ENCODE measurements around the gene MTA2.

MTA2 gene

DNA sequence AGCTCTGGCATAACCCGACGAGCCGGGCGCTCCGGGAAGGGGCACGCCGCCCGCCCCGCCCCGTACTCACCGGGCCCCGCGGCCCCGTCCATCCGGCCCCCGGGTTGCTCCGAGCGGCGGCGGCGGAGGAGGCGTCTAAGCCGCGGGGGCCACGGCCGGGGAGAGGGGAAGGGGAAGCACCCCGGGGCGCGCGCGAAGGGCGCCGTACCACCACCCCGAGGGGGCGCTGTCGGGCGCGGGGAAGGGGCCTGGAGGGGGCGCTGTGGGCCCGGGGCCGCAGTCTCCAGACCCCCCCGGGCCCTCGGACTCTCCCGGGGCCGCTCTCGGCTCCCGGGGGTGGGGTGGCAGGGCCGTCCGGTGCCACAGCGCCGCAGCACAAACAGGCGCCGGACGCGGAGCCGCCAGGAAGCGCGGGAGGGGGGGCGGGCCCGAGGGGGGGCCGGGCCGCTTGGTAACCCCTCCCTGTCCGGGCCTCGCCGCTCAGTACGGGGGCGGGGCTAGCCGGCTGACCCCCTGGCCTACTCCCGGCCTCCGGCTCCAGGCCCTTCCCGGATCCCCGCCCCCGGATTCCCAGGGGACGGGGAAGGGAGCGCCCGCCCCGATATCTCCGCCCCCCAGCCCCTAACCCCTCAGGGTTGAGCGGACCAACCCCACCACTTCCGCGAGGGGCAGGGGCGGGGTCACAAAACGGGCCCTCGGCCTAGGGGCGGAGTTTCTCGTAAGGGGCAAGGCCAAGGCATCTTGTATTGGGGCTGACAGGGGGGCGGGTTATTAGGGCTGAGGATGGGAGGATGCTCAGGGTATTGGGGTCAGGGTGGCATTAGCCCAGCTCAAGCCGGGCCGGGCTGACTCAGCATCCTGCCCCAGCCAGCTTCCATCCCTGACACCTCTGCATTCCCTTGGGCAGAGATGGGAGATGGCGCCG is 11.0 kb upstream of the MTA2 start, which contains the start of the genes EML3 and ROM1:
TSS of gene EML3 (minus strand) at position 410 of the 925 bp plus-strand sequence. CDS start at position 92, 318 bp downstream.
TSS of gene ROM1 (plus strand) at position 892 of the 925 bp plus-strand sequence. CDS start at position 917, 25 bp downstream.
- DNase-seq (ENCODE audit: low read depth in 2 of 2, low spot score in 1 of 2), result peak; percentile 72 to 84

DNA sequence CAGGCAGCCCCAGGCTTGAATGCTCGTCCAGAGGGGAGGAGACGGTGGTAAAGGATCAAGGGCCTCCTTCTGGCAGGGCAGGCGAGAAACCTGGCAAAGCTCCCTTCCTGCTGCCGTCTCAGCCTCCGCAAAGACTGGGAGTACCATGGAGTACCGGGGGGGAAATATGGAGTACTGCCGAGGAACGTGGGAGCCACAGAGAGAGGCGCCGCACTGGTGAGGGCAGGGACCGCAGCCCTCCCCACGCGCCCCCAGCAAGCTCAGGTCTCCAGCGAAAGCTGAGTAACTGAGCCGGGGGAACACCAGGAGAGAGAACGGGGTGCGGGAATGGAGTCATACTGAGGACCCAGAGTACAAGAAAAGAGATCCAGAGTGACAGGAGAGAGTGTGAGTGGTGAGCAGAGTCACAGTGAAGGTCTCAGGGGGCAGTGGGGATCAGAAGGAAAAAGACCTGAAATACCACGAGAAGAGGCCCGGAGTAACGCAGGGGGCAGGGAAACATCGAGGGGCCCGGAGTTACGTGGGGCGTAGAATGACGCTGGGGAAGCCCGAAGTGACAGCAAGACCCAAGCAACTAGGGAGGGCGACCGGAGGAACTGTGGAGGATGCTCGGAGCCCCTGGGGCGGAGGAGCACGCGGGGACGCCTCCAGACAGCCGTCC is 10.2 kb upstream of the MTA2 start:
- DNase-seq (ENCODE audit: low read depth in 2 of 2, low spot score in 1 of 2), result peak in 1 of 2 donors; percentile 16

DNA sequence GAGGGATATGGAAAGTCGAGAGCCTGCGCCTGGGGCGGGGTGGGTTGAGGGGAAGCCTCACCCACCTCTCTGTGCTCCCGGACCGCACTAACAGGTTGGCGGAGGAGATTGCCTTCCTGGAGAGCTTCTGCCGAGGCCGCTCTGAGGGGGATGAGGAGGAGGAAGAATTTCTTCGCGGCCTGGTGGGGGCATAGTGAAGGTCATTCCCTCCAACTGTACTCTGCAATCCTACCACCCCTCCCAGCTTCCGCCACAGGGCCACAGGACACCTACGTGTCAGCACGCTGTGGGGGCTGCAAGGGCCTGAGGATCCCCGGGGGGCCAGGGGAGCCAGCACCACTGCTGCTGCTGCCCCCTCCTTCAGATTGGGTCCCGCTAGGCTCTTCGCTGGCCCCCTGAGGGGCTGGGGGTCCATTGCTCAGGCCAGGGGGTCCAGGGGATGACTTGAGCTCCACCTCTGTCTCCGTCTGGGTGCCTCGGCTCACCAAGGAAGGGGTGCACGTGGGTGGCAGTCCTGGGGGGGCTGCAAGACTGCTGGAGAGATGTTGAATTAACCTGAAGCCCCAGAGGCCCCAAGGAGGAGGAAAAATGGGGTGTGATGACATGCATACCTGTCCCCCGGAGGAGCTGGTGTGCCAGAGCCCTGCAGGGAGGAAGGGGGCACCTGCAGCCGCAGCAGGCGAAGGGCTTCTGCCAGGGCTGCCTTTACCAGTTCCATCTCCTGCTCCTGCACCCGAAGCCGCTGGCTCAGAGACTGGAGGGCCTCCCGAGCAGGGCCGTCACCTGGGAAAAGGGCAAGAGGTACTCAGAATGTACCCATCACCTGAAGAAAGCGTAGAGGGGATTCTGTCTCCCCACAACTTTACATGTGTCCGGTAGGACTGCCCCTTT is 9.4 kb upstream of the MTA2 start:
- no peak for DNase-seq (ENCODE audit: low read depth in 2 of 2, low spot score in 1 of 2)

DNA sequence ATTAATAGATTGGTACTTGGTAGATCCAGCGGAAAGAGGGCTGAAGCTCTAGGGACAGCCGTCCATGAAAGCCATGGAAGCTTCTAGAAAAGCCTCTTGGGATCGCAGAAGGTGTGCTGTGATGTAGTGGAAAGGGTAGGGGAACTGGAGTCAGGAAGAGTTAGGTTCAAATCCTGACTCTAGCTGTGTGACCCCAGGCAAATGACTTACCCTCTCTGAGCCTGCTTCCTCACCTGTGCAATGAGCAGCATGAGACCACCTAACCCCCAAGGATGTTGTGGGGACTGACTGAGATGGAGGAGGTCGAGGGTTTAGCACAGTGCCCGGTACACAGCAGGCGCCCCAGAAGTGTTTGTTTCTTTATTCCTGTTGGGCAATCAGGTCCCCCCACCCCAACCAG is 8.7 kb upstream of the MTA2 start:
- no peak for DNase-seq (ENCODE audit: low read depth in 2 of 2, low spot score in 1 of 2)

DNA sequence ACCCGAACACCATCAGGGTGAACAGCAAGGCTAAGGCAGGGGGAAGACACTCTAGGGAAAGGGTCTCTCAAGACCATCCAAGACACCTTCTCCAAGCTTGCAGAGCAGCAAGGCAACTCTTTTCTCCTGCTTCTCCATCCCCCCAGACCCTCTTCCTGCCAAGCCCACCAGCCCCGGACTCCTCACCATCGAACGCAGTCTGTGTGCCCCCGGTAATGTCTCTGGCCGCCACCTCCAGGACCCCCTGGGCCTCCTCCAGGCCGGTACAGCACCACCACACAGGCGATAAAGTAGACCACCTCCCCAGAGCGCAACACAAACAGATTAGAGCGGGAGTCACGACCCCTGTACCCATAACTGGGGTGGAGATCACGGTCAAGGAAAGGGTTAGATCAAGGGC is 7.1 kb upstream of the MTA2 start:
- DNase-seq (ENCODE audit: low read depth in 2 of 2, low spot score in 1 of 2), result no peak

DNA sequence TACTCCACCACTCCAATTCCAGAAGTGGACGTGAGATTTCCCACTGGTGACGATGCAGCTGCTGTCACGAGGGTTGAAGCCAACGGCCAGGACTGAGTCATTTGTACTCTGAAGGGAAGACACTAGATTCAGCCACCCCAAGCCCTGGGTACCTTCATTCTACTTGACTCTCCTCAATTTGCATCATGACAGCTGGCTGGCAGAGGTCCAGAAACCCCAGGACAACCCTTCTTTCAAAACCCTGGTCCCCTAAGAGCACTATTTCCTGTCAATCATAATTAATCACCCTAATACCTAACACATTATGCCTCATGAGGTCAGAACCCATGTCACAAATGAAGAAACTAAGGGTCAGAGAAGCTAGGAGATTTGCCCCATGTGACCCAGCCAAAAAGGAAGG is 6.0 kb upstream of the MTA2 start:
- DNase-seq (ENCODE audit: low read depth in 2 of 2, low spot score in 1 of 2), result no peak

DNA sequence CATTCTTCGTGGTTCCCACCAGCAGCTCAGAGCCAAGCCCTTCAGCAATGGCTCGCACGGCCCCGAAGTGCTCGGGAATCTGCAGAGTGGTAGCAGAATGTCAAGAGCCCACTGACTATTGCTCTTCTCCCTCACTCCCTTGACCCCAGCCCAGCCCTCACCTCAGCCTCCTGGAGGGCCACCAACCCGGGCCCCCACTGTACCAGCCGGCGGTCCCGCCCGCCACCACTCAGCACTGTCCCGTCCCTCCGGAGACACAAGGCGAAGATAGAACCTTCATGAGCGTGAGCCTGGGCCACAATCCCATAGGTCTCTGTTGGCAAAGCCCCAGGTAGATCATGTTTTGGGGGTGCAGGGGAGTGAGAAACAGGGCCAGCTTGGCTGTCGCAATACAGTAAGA is 4.2 kb upstream of the MTA2 start:
- no peak for DNase-seq (ENCODE audit: low read depth in 2 of 2, low spot score in 1 of 2)

DNA sequence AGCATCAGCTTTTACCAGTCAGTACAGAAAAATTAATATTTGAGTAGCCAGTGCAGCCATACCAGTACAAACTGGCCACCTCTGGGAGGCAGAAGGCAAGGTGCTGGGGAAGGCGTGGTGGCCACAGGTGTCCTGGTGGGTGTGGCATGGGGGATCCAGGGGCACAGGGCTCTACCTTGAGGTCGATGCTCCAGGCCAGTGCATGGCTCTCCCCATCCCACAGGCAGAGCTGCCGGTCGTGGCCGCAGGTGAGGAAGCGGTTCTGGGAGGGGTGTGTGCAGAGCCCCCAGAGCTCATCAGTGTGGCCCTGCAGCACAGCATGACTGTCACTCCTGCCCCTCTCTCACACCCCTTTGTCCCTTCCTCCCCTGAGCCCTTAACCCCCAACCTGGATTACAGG is 3.8 kb upstream of the MTA2 start:
- DNase-seq (ENCODE audit: low read depth in 2 of 2, low spot score in 1 of 2), result no peak

DNA sequence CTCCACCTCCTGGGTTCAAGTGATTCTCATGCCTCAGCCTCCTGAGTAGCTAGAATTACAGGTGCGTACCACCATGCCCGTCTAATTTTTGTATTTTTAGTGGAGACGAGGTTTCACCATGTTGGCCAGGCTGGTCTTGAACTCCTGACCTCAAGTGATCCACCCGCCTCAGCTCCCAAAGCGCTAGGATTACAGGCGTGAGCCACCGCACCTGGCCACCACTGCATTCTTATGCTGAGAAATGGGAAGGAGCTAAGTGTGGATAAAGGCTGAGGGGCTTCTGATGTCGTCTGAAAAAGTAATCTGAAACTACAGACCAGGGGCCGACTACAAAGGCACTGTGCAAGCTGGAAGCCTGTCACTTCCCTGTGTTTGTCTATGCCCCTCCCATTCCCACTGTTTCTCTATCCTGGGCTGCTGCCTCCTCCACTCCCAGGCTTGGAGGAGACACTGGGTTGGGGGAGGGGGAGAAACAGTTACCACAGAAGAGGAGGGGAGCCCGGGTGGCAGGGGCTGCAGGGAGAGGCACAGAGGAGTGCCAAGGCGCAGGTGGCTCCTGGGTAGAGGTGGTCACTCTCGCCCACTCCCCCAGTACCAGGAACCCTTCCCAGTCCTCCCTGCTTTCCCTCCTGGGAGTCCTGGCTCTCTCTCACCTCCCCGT is 2.9 kb upstream of the MTA2 start:
- DNase-seq (ENCODE audit: low read depth in 2 of 2, low spot score in 1 of 2), result no peak

DNA sequence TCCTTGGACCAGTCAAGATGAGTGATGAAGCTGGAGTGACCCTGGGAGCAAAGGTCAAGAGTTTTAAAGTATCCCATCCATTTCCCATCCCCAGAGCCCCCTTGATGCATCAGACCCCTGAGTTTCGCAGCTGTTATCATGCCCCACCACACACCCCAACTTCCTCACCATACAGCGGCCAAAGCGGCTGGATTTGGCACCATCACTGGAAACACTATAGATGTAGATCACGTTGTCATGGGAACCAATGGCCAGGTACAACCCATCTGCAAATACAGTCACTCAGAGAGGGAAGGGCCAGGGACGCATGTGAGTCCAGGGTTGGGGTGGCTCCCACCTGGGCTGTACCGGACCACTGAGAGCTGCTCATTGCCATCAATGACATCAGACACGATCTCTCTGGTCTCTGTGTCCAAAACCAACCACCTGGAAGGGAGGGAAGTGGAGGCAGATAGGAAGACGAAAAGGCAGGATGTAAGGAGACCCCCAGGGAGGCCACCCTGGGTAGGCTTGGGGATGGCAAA is 2.2 kb upstream of the MTA2 start:
- no peak for DNase-seq (ENCODE audit: low read depth in 2 of 2, low spot score in 1 of 2)

DNA sequence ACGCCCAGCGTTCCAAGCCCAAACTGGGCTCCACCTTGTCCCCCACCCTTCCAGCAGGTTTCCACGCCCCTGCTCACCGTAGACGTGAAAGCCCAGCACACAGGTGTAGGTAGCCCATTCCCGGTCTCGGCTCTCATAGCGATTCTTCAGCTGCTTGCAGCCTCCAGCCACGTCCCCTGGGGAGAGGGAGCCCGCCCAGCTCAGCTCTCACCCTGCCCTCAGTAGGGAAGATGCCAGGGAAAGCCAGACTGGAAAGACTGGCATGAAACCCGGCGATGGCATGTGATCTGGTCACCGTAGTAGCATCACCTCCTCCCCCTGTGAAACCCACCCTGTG is 1.4 kb upstream of the MTA2 start:
- DNase-seq (ENCODE audit: low read depth in 2 of 2, low spot score in 1 of 2), result no peak

DNA sequence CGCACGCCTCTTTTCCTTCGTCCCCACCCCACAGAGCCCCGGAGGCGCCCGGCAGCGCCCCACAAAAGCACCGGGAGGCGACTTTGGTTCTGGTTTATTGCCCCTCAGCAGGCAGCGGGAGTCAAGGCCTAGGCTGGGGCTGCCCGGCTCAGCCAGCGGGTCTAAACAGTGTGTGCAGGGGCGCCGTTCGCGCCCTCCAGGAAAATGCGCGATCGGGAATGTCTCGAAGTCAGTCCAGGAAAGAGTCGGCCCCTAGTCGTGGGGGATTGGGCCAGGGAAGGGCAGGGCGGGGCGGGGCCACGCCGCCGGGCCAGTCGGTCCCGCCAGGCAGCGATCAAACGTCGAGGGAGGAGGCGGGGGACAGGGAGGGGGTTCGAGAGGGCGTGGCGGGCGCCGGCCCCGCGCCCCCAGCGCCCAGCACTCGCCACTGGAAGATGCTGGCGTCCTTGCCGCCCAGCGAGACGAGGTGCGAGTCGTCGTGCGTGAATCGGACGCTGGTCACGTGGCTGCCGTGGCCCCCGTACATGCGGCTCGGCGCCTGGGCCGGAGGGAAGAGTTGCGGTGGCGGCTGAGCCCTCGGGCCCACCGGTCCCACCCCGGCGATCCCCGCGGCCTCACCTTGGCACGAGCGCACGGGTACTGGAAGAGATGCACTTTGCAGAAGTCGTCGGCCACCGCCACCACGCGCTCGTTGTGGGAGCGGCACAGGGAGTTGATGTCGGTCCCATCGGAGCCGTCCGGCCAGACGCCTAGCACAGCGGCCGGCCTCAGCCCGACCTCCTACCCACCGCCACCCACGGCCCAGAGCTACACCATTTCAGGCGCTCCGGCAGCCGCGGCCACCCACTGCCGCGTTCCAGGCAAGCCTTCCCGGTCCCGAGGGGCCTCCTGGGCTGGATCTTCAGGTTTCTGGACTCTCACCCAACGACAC is 741 bp upstream of the MTA2 start:
- DNase-seq (ENCODE audit: low read depth in 2 of 2, low spot score in 1 of 2), result peak in 1 of 2 donors; percentile 9

DNA sequence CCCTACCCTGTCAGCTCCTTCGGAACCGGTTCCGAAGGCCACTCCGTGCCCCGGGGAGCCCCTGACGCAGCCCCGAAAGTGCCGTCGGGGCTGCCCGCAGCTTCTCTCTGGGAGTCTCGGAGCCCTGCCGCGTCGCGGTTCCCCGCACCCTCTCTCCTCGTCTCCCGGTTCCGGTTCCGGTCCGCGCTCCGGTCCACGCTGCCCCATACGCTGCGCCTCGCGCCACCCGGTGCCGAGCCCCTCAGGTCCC is 618 bp downstream of the MTA2 start:
- peak in 1 of 2 donors; percentile 9 for DNase-seq (ENCODE audit: low read depth in 2 of 2, low spot score in 1 of 2)

DNA sequence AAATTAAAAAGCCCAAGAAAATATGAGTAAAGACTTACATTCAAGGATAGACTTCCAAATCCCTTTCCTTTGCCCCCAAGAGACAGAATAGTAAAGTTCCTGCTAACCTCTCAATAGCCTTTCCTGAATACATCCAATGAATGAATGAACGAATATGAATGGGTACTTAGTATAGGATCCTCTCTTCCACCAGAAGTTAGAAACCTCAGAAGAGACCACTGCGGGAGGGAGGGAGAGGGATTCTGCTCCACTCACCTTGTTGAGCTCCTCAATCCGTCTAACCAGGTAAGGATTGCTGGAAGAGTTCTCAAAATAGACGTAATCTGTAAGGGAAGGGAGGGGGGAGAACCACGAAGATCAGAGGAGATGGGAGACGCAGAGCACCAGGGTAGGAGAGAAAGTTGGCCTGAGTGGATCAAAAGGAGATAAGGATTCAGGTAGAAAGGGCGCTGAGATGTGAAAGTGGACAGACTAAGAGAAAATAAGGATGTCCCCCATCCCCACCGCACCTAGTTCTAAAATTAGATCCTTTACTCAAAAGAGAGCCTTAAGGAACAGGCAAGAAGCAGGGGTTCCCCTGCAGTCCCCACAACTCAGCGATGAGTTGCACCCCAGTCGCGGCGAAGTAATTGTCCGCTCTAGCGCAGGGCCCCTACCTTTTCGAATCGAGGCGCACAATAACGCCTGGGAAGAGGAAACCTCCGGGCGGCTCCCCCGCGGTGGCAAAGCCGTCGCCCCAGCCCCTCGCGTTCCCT is 1.1 kb downstream of the MTA2 start:
- DNase-seq (ENCODE audit: low read depth in 2 of 2, low spot score in 1 of 2), result no peak

DNA sequence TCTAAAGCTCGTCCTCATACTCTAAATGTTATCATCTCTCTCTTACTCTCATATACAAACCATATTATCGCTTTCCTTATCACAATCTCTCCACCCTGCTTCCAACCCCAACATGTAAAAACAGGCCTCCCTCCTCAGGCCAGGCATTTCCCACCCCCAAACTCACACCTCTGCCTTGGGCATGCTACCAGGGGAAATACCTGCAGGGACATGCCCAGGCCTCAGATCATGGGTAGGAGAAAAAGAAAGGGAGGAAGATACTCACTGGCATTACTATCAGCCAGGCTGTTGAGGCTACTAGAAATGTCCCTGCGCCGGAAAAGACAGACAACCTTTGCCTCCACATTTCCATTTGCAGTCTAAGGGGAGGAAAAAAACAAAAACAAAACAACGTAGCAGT is 1.8 kb downstream of the MTA2 start:
- DNase-seq (ENCODE audit: low read depth in 2 of 2, low spot score in 1 of 2), result no peak

DNA sequence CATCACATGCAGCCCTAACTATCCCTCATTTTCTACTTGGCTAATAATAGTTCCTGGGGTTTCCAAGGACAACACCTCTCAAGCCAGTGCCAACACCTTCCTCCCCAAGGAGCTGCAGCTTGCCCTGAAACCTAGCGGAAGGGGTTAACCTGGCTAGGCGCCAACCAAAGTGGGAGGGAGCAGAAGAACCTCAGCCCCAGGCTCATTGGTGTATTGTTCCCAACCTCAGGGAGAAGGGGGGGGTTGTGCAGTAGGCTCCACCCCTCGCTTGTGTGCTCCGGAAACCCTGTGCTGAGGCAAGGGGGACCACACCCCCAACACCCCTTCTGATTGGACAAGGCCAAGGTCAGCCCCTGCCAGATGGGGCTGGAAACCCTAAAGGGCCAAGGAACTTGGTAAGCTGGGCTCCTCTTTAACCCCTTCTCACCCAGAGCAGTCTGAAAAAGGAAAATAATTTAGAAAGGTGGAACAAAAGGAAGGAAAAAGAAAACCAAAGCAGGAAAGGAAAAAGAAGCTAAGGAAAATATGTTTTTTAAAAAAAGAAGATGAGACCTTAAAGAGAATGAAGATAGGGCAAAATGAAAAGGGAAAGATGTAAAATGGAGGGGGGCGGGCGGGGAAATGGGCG is 2.5 kb downstream of the MTA2 start:
- DNase-seq (ENCODE audit: low read depth in 2 of 2, low spot score in 1 of 2), result peak; percentile 87 to 90

DNA sequence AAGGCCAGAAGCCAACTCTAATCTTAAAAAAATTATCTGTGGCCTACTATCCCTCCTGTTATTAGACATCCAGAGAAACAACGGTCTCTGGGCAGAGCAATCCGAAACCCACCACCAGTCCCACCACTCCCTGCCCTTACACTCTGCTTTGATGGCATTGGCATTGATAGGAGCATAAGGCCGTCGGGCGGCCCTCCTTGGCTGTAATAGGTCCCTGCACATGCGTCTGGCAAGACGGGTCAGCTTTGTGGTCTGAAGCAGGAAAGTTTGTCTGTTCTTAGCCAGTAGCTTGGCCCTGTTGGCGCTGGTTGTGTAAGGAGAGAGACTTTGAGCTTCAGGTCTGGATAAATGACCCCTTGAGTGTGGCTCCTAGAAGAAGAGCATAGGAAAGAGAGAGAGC is 6.5 kb downstream of the MTA2 start:
- DNase-seq (ENCODE audit: low read depth in 2 of 2, low spot score in 1 of 2), result no peak

DNA sequence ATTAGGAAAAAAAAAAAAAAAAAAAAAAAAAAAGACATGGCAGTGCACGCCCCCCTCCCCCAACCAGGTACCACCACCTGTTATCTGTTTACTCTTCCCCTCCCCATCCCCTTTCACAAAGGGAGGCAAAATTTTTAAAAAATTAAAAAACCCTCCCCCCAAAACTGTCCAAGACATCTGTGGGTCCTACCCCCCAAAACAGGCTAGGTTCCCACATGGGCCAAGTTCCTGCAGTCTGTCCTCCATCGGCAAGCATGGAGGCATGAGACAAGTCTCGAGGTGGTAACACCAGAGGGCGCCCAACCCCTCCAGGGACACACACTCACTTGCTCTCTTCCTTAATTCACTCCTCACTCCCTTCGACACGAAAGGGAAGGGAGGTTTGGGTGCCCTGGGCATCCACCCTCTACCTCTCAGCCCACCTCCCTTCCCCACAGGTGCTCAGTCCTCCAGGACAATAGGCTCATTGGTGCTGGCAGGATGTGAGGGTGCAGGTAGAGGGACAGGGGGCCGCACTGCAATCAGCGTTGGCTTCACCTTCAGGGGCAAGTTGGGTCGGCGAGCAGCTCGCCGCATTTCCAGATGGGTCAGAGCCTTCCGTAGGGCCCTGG is 8.1 kb downstream of the MTA2 start:
- peak; percentile 58 to 66 for DNase-seq (ENCODE audit: low read depth in 2 of 2, low spot score in 1 of 2)

Measured in stimulated activated CD8-positive, alpha-beta memory T cell treated with anti-CD3 and anti-CD28 coated beads, Interleukin-4, amount 100 ng/mL, for 4 hours (primary cell).